ENCODE measurements around the gene SLC22A23.

The SLC22A23 gene

DNA sequence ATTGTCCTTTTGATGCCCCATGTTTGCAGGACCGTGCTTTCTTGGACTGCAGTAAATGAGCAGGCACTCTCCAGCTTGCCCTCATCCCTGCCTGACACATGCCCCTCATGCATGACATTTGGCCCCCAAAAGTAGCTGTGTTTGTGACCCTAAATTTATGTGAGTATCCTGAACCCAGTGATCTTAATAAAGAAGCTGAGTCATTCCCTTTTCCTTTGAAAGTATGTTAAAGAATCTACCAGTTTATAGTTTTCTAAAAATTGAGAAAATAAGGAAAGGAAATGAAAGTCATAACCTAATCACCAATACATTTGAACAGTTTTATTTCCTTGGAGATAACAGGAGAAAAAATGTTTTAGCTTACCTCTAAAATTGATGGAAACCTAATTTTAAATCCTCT lies 3.4 kb upstream of the SLC22A23 start:
- no peaks in the 10 kb centered on the region for H3K4me1 ChIP-seq (ENCODE audit: control insufficient read depth, insufficient read depth, low read length)
- H3K27me3 ChIP-seq (ENCODE audit: control insufficient read depth, insufficient read depth, low read length), result peaks cover 4% of the 10 kb centered on the region
- no peaks in the 10 kb centered on the region for H3K36me3 ChIP-seq (ENCODE audit: control insufficient read depth, insufficient read depth, low read length)
- no peak overlapping the region for H3K9ac ChIP-seq (ENCODE audit: low read length)
- no peak overlapping the region for H3K27ac ChIP-seq (ENCODE audit: low read depth, low read length)
- no peak overlapping the region for H3K4me3 ChIP-seq (ENCODE audit: low read length)

DNA sequence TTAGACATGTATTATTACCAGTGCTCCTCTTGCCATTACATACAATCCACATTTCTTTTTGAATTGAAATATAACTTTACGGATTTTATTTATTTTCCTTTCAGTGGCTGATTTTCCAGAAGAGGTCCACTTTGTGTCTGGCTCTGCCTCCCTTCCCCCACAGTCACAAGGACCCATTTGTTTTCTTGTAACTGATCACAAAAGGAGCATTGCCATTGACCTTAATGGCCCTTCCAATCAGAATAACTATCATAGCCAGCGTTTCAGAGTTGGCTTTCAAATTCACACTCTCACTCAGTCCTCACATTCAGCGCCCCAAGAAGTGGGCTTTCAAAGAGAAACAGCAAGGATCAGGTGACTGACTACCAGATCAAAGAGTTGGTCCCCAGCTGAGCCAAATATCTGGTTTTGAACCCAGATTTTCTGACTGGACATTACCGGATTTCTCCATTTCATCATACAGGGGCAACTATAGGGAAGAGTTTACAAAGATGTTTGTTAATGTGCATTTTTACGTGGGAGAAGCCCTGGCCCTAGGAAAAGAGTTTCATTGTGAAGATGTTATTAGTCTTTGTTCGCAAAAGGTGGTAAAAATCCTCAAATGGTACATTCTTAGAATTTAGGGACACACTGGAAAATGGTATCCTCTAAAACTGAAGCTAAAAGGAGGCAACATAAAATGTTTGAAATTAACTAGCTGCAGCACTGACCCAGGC lies 2.0 kb upstream of the SLC22A23 start:
- H3K4me3 ChIP-seq (ENCODE audit: low read length), result no peak overlapping the region
- peaks cover 4% of the 10 kb centered on the region for H3K27me3 ChIP-seq (ENCODE audit: control insufficient read depth, insufficient read depth, low read length)
- peaks cover 9% of the 10 kb centered on the region for H3K4me1 ChIP-seq (ENCODE audit: control insufficient read depth, insufficient read depth, low read length)
- H3K27ac ChIP-seq (ENCODE audit: low read depth, low read length), result no peak overlapping the region
- H3K36me3 ChIP-seq (ENCODE audit: control insufficient read depth, insufficient read depth, low read length), result no peaks in the 10 kb centered on the region
- no peak overlapping the region for H3K9ac ChIP-seq (ENCODE audit: low read length)

GRCh38 chr6:3457710-3458602 lies 1.1 kb upstream of the SLC22A23 start:
- H3K4me1 ChIP-seq (ENCODE audit: control insufficient read depth, insufficient read depth, low read length), result peaks cover 11% of the 10 kb centered on the region
- H3K36me3 ChIP-seq (ENCODE audit: control insufficient read depth, insufficient read depth, low read length), result no peaks in the 10 kb centered on the region
- H3K9ac ChIP-seq (ENCODE audit: low read length), result no peak overlapping the region
- peak overlapping the region; percentile 67 for H3K27ac ChIP-seq (ENCODE audit: low read depth, low read length)
- peaks cover 4% of the 10 kb centered on the region for H3K27me3 ChIP-seq (ENCODE audit: control insufficient read depth, insufficient read depth, low read length)
- peak overlapping the region; percentile 60 for H3K4me3 ChIP-seq (ENCODE audit: low read length)

- peaks cover 4% of the 10 kb centered on the region for H3K27me3 ChIP-seq (ENCODE audit: control insufficient read depth, insufficient read depth, low read length)
- H3K36me3 ChIP-seq (ENCODE audit: control insufficient read depth, insufficient read depth, low read length), result no peaks in the 10 kb centered on the region
- H3K9ac ChIP-seq (ENCODE audit: low read length), result no peak overlapping the region
- peaks cover 16% of the 10 kb centered on the region for H3K4me1 ChIP-seq (ENCODE audit: control insufficient read depth, insufficient read depth, low read length)
- H3K4me3 ChIP-seq (ENCODE audit: low read length), result peak overlapping the region; percentile 83
- peak overlapping the region; percentile 21 for H3K27ac ChIP-seq (ENCODE audit: low read depth, low read length)
Measured at GRCh38 chr6:3456395-3456897, 404 bp downstream of the SLC22A23 start.

- H3K27me3 ChIP-seq (ENCODE audit: control insufficient read depth, insufficient read depth, low read length), result peaks cover 4% of the 10 kb centered on the region
- peaks cover 16% of the 10 kb centered on the region for H3K4me1 ChIP-seq (ENCODE audit: control insufficient read depth, insufficient read depth, low read length)
- H3K36me3 ChIP-seq (ENCODE audit: control insufficient read depth, insufficient read depth, low read length), result no peaks in the 10 kb centered on the region
- peak overlapping the region; percentile 42 for H3K9ac ChIP-seq (ENCODE audit: low read length)
- peak overlapping the region; percentile 83 for H3K4me3 ChIP-seq (ENCODE audit: low read length)
- peak overlapping the region; percentile 6 for H3K27ac ChIP-seq (ENCODE audit: low read depth, low read length)
Measured at GRCh38 chr6:3455569-3456394, 1.1 kb downstream of the SLC22A23 start.

DNA sequence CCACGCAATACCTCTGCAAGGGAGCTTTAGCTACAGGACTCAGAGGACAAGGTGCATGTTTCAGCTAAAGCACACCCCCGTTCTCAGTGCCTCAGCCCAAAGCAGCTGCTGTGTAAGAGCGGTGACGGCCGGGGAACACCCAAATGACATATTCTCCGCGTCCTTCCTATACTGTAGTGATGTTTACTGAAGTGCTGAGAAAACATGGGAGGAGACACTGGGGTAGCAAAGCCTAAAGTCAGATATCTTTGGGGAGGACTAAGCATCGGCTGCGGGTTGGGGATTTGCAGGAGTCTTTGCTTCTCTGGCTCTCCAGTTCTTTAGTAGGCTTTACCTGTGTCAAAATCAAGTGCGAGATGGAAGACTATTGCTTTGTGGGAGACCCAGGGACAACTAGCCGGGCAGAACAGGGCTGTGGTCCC lies 1.7 kb downstream of the SLC22A23 start:
- Histone ChIP-seq H3K4me1 (ENCODE audit: control insufficient read depth, insufficient read depth, low read length) (peaks cover 16% of the 10 kb centered on the region), H3K4me3 (ENCODE audit: low read length) (peak overlapping the region; percentile 83), H3K36me3 (ENCODE audit: control insufficient read depth, insufficient read depth, low read length) (no peaks in the 10 kb centered on the region), H3K27me3 (ENCODE audit: control insufficient read depth, insufficient read depth, low read length) (peaks cover 4% of the 10 kb centered on the region), H3K9ac (ENCODE audit: low read length) (no peak overlapping the region), H3K27ac (ENCODE audit: low read depth, low read length) (no peak overlapping the region)

DNA sequence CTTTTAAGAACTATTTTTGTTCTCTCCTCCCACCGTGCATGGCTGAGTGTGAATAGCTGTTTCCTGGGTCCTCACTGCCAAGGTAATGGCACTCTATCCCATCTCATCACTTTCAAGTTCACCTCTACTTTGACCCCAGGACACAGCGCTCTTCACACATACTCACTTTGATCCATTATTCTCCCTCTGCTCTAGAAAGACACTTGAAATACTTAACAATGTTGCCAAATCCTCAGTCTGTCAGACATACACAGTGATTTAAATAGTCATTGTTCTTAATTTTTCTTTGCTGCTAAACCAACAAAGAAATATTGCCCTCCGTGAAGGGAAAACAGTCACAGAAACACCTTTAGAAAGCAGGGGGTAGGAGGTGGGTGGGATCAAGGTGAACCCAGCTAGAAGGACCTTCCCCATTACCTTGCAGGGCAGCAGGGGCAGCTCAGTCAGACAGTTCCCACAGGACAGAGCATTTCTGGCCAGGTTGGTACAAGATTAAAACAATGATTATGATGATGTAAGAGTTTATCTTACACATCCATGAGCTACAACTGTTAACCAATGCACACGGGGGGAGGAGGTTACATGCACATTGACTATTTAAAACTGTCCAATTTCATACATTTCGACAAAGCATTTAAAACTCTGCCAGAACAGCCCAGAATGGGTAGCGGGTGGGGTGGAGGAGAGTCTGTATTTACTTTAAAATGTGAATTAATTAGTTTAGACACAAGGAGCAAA lies 2.4 kb downstream of the SLC22A23 start:
- Histone ChIP-seq H3K4me1 (ENCODE audit: control insufficient read depth, insufficient read depth, low read length) (peaks cover 16% of the 10 kb centered on the region), H3K4me3 (ENCODE audit: low read length) (peak overlapping the region; percentile 83), H3K27ac (ENCODE audit: low read depth, low read length) (no peak overlapping the region), H3K27me3 (ENCODE audit: control insufficient read depth, insufficient read depth, low read length) (peaks cover 4% of the 10 kb centered on the region), H3K36me3 (ENCODE audit: control insufficient read depth, insufficient read depth, low read length) (no peaks in the 10 kb centered on the region), H3K9ac (ENCODE audit: low read length) (no peak overlapping the region)

GRCh38 chr6:3453413-3454272 lies 3.2 kb downstream of the SLC22A23 start:
- peaks cover 16% of the 10 kb centered on the region for H3K4me1 ChIP-seq (ENCODE audit: control insufficient read depth, insufficient read depth, low read length)
- H3K4me3 ChIP-seq (ENCODE audit: low read length), result peak overlapping the region; percentile 83
- H3K36me3 ChIP-seq (ENCODE audit: control insufficient read depth, insufficient read depth, low read length), result no peaks in the 10 kb centered on the region
- no peak overlapping the region for H3K9ac ChIP-seq (ENCODE audit: low read length)
- H3K27ac ChIP-seq (ENCODE audit: low read depth, low read length), result no peak overlapping the region
- peaks cover 4% of the 10 kb centered on the region for H3K27me3 ChIP-seq (ENCODE audit: control insufficient read depth, insufficient read depth, low read length)

- H3K4me1 ChIP-seq (ENCODE audit: control insufficient read depth, insufficient read depth, low read length), result peaks cover 16% of the 10 kb centered on the region
- no peak overlapping the region for H3K27ac ChIP-seq (ENCODE audit: low read depth, low read length)
- no peaks in the 10 kb centered on the region for H3K36me3 ChIP-seq (ENCODE audit: control insufficient read depth, insufficient read depth, low read length)
- peaks cover 4% of the 10 kb centered on the region for H3K27me3 ChIP-seq (ENCODE audit: control insufficient read depth, insufficient read depth, low read length)
- no peak overlapping the region for H3K4me3 ChIP-seq (ENCODE audit: low read length)
- H3K9ac ChIP-seq (ENCODE audit: low read length), result no peak overlapping the region
Measured at GRCh38 chr6:3451498-3451897, 5.4 kb downstream of the SLC22A23 start.

- Histone ChIP-seq H3K27ac (ENCODE audit: low read depth, low read length) (no peak overlapping the region), H3K4me1 (ENCODE audit: control insufficient read depth, insufficient read depth, low read length) (peaks cover 16% of the 10 kb centered on the region), H3K36me3 (ENCODE audit: control insufficient read depth, insufficient read depth, low read length) (no peaks in the 10 kb centered on the region), H3K27me3 (ENCODE audit: control insufficient read depth, insufficient read depth, low read length) (peaks cover 4% of the 10 kb centered on the region), H3K9ac (ENCODE audit: low read length) (no peak overlapping the region), H3K4me3 (ENCODE audit: low read length) (no peak overlapping the region)
Measured at GRCh38 chr6:3450888-3451287, 6.0 kb downstream of the SLC22A23 start.

GRCh38 chr6:3449750-3450305 lies 7.0 kb downstream of the SLC22A23 start:
- H3K9ac ChIP-seq (ENCODE audit: low read length), result no peak overlapping the region
- H3K27me3 ChIP-seq (ENCODE audit: control insufficient read depth, insufficient read depth, low read length), result no peaks in the 10 kb centered on the region

More at GRCh38 chr6:3449750-3450305, 7.0 kb downstream of the SLC22A23 start:
- Histone ChIP-seq H3K27ac (ENCODE audit: low read depth, low read length) (no peak overlapping the region), H3K4me1 (ENCODE audit: control insufficient read depth, insufficient read depth, low read length) (peaks cover 14% of the 10 kb centered on the region), H3K4me3 (ENCODE audit: low read length) (no peak overlapping the region), H3K36me3 (ENCODE audit: control insufficient read depth, insufficient read depth, low read length) (no peaks in the 10 kb centered on the region)

Measured in rectal smooth muscle tissue (tissue), 1 donor.